GM20000 (cell line): ENCODE results near the gene ORM2.

ENCODE experiments used
- DNase-seq: peaks from one replicate; pipeline ENCODE4 v3.0.0; 2012; ENCODE audit warnings: low spot score
- CTCF ChIP-seq: IDR thresholded peaks from 2 replicates; pipeline ENCODE4 v1.5.1; 2012; ENCODE audit warnings: mild to moderate bottlenecking, control low read depth; ENCODE audit errors: extremely low read depth, missing control alignments

The ORM2 gene

GRCh38 chr9:114370251-114370967 is 40.7 kb downstream of the ORM2 start:
- no peak for TF ChIP-seq CTCF

GRCh38 chr9:114370968-114371320 is 41.3 kb downstream of the ORM2 start:
- DNase-seq: no peak
- no peak for TF ChIP-seq CTCF

More at GRCh38 chr9:114370251-114370967, 40.7 kb downstream of the ORM2 start:
- DNase-seq: no peak

- TF ChIP-seq CTCF: no peak
These were observed 41.8 kb downstream of the ORM2 start for GRCh38 chr9:114371343-114371944.

GRCh38 chr9:114371973-114372917 is 42.6 kb downstream of the ORM2 start:
- TF ChIP-seq CTCF: no peak
- DNase-seq: peak; percentile 51

More at GRCh38 chr9:114371343-114371944, 41.8 kb downstream of the ORM2 start:
- no peak for DNase-seq

GRCh38 chr9:114372921-114373448 is 43.3 kb downstream of the ORM2 start:
- peak; percentile 82 for DNase-seq
- TF ChIP-seq CTCF: no peak

- no peak for DNase-seq
These were observed 44.5 kb downstream of the ORM2 start for GRCh38 chr9:114373960-114374730.

More at GRCh38 chr9:114373960-114374730, 44.5 kb downstream of the ORM2 start:
- no peak for TF ChIP-seq CTCF
